ENCODE data around the gene AKAP6. TPM values are rescaled to one million over a fixed set of nuclear protein-coding genes. Genes with fewer than 3 reads are reported as not detected.

The AKAP6 gene
- polyA plus RNA-seq, 6 donors from 2014 or later, result 1.6 to 12.4 (median 6.5) TPM

- Mint-ChIP-seq H3K27me3 (peaks cover 0 to 12% (median 11%) of the 10 kb centered on the region in 3 donors), H3K36me3 (no peaks in the 10 kb centered on the region), H3K4me1 (no peaks in the 10 kb centered on the region), H3K4me3 (no peak overlapping the region), H3K27ac (no peak overlapping the region), H3K9me3 (no peaks in the 10 kb centered on the region)
- DNase-seq (no peak), ATAC-seq (ENCODE audit: low read depth in 2 of 2) (no peak)
Observed at GRCh38 chr14:32408018-32408417, 78.9 kb downstream of the AKAP6 start.

DNA sequence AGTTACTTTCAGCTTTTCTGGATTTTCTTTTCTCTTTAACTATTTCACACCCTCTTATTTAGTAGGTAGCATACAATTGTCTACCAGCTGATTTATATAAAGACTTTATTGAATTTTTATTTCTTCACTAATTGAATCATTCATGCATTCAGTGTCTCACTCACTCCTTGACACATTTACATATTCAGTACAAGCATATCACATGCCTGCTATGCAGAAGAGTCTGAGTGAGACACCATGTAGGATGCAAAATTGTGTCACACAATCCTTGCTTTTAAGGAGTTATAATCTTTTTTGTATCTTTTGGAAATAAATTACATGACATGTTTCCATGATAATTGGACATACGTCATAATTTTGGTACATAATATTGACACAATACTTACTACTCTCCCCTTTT lies 83.0 kb downstream of the AKAP6 start:
- Mint-ChIP-seq H3K27ac (no peak overlapping the region), H3K4me1 (no peaks in the 10 kb centered on the region)

DNA sequence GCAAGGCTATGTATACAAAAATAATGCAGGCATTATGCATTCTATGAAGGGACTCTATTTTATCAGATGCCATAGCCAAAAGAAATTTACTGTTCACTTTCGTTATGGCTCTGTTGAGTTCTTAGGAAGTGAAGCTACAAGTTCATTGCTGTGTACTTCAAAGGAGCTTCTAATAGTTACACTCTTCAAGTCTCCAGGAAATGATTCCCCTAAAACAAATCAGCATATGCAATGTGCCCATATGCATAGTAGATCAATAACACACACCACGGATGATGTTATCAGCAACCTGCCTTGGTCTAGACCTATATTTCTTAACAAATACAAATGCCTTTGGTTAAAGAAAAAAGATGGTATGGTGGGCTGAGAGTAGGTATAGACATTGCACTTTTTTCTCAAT lies 83.4 kb downstream of the AKAP6 start:
- no peak overlapping the region for H3K27ac Mint-ChIP-seq
- H3K27me3 Mint-ChIP-seq, result peaks cover 0 to 5% (median 3%) of the 10 kb centered on the region in 3 donors
- DNase-seq, result no peak
- H3K9me3 Mint-ChIP-seq, result no peaks in the 10 kb centered on the region
- H3K36me3 Mint-ChIP-seq, result no peaks in the 10 kb centered on the region
- H3K4me1 Mint-ChIP-seq, result no peaks in the 10 kb centered on the region
- H3K4me3 Mint-ChIP-seq, result no peak overlapping the region
- ATAC-seq (ENCODE audit: low read depth in 2 of 2), result no peak

More for the DNA sequence above, 83.0 kb downstream of the AKAP6 start:
- DNase-seq (no peak), ATAC-seq (ENCODE audit: low read depth in 2 of 2) (no peak)
- H3K36me3 Mint-ChIP-seq, result no peaks in the 10 kb centered on the region
- no peaks in the 10 kb centered on the region for H3K9me3 Mint-ChIP-seq
- peaks cover 0 to 8% (median 6%) of the 10 kb centered on the region in 3 donors for H3K27me3 Mint-ChIP-seq
- H3K4me3 Mint-ChIP-seq, result no peak overlapping the region

DNA sequence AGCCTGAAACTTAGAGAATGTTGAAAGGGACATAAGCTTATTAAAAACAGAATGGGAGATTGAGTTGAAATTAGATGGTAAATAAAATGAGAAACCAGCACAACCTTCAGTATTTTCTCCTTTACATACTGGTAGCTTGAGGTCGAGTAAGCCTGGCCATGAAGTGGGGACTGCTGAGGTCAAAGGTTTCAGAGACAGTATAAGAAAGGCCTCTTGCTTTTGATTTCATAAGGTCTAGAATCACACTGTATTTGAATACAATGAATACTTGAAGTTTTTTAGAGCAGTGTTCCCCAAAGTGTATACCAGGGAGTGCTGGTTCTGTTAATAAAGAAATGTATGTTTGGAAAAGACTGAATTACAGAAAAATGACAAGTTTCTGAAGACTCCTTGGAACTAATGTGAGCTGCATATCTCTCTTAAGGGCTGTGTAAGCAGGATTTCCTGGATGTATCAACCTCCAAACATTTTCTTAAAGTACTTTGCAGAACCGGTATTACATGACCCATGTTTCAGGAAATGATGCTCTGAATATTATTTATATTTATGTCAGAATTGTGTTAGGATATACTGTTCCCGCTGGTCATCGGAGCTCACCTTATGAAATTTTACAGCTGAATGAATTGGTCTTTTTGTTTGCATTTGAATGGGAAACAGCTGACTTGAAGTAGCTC lies 85.0 kb downstream of the AKAP6 start:
- Mint-ChIP-seq H3K9me3 (no peaks in the 10 kb centered on the region), H3K4me1 (no peaks in the 10 kb centered on the region), H3K4me3 (no peak overlapping the region), H3K27ac (no peak overlapping the region), H3K36me3 (no peaks in the 10 kb centered on the region), H3K27me3 (no peaks in the 10 kb centered on the region)
- DNase-seq, result no peak
- ATAC-seq (ENCODE audit: low read depth in 2 of 2), result no peak

- ATAC-seq (ENCODE audit: low read depth in 2 of 2) (no peak), DNase-seq (no peak)
- H3K36me3 Mint-ChIP-seq, result no peaks in the 10 kb centered on the region
- no peak overlapping the region for H3K27ac Mint-ChIP-seq
- no peaks in the 10 kb centered on the region for H3K9me3 Mint-ChIP-seq
- H3K4me1 Mint-ChIP-seq, result no peaks in the 10 kb centered on the region
- H3K4me3 Mint-ChIP-seq, result no peak overlapping the region
- H3K27me3 Mint-ChIP-seq, result no peaks in the 10 kb centered on the region
Observed at GRCh38 chr14:32414808-32415255, 85.7 kb downstream of the AKAP6 start.

DNA sequence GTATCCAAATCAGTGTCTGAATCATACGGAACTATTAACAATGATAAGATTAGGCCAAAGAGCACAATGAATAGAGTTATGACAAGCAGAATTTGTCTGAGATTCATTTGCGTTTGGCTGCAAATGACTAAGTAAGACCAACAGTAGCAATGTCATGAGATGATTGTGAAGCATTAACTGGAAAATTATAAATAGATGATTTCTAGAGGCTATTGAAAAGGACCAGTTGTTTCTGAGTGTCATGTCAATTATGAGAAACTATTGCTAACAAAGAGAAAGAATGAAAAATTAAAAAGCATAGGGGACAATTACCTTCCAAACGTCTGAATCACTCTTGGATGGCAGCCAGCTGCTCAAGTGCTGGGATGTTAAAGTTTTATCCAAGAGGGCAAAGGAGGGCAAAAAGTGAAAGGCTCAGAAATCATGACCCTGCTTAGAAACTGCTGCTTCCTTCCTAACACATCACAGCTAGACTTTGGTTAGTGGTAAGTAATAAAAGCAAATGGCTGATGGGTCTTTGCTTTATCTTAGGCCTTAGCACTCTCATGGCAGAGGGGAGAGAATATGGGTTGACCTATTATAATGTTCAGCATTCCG lies 89.0 kb downstream of the AKAP6 start:
- Mint-ChIP-seq H3K4me1 (no peaks in the 10 kb centered on the region), H3K27ac (peak overlapping the region in 2 of 6 donors; percentile 21 to 36), H3K4me3 (no peak overlapping the region), H3K27me3 (no peaks in the 10 kb centered on the region), H3K36me3 (no peaks in the 10 kb centered on the region), H3K9me3 (peaks cover 0 to 13% (median 6%) of the 10 kb centered on the region in 7 donors)
- DNase-seq, result no peak
- ATAC-seq (ENCODE audit: low read depth in 2 of 2), result no peak

GRCh38 chr14:32419429-32419828 lies 90.3 kb downstream of the AKAP6 start:
- Mint-ChIP-seq H3K4me1 (no peaks in the 10 kb centered on the region), H3K9me3 (peaks cover 0 to 20% (median 6%) of the 10 kb centered on the region in 7 donors), H3K27me3 (no peaks in the 10 kb centered on the region), H3K4me3 (no peak overlapping the region), H3K36me3 (no peaks in the 10 kb centered on the region), H3K27ac (no peak overlapping the region)
- no peak for ATAC-seq (ENCODE audit: low read depth in 2 of 2)
- no peak for DNase-seq

- ATAC-seq (ENCODE audit: low read depth in 2 of 2), result no peak
- Mint-ChIP-seq H3K27ac (no peak overlapping the region), H3K4me1 (peaks cover 0 to 4% (median 3%) of the 10 kb centered on the region in 3 donors), H3K27me3 (peaks cover 0 to 6% (median 5%) of the 10 kb centered on the region in 3 donors), H3K36me3 (no peaks in the 10 kb centered on the region), H3K4me3 (no peak overlapping the region), H3K9me3 (peaks cover 0 to 23% (median 8%) of the 10 kb centered on the region in 7 donors)
- no peak for DNase-seq
Observed at GRCh38 chr14:32421781-32422180, 92.7 kb downstream of the AKAP6 start.

GRCh38 chr14:32422440-32422839 lies 93.3 kb downstream of the AKAP6 start:
- H3K27ac Mint-ChIP-seq, result no peak overlapping the region
- no peaks in the 10 kb centered on the region for H3K36me3 Mint-ChIP-seq
- no peak overlapping the region for H3K4me3 Mint-ChIP-seq
- peaks cover 0 to 9% (median 5%) of the 10 kb centered on the region in 3 donors for H3K27me3 Mint-ChIP-seq
- no peak for ATAC-seq (ENCODE audit: low read depth in 2 of 2)
- no peak for DNase-seq
- peaks cover 0 to 23% (median 8%) of the 10 kb centered on the region in 7 donors for H3K9me3 Mint-ChIP-seq
- H3K4me1 Mint-ChIP-seq, result peaks cover 0 to 4% (median 4%) of the 10 kb centered on the region in 3 donors

GRCh38 chr14:32426028-32426427 lies 96.9 kb downstream of the AKAP6 start:
- ATAC-seq (ENCODE audit: low read depth in 2 of 2) (no peak), DNase-seq (no peak)
- peaks cover 0 to 23% (median 8%) of the 10 kb centered on the region in 7 donors for H3K9me3 Mint-ChIP-seq
- H3K27me3 Mint-ChIP-seq, result peaks cover 0 to 9% (median 5%) of the 10 kb centered on the region in 3 donors
- H3K4me3 Mint-ChIP-seq, result no peak overlapping the region
- H3K27ac Mint-ChIP-seq, result no peak overlapping the region
- peaks cover 0 to 4% (median 4%) of the 10 kb centered on the region in 3 donors for H3K4me1 Mint-ChIP-seq
- H3K36me3 Mint-ChIP-seq, result no peaks in the 10 kb centered on the region

GRCh38 chr14:32426586-32427388 lies 97.7 kb downstream of the AKAP6 start:
- Mint-ChIP-seq H3K27me3 (peaks cover 0 to 9% (median 5%) of the 10 kb centered on the region in 3 donors), H3K4me3 (no peak overlapping the region), H3K27ac (no peak overlapping the region), H3K9me3 (peaks cover 0 to 21% (median 8%) of the 10 kb centered on the region in 7 donors), H3K4me1 (peaks cover 0 to 4% (median 4%) of the 10 kb centered on the region in 3 donors), H3K36me3 (no peaks in the 10 kb centered on the region)
- no peak for DNase-seq
- ATAC-seq (ENCODE audit: low read depth in 2 of 2), result no peak

DNA sequence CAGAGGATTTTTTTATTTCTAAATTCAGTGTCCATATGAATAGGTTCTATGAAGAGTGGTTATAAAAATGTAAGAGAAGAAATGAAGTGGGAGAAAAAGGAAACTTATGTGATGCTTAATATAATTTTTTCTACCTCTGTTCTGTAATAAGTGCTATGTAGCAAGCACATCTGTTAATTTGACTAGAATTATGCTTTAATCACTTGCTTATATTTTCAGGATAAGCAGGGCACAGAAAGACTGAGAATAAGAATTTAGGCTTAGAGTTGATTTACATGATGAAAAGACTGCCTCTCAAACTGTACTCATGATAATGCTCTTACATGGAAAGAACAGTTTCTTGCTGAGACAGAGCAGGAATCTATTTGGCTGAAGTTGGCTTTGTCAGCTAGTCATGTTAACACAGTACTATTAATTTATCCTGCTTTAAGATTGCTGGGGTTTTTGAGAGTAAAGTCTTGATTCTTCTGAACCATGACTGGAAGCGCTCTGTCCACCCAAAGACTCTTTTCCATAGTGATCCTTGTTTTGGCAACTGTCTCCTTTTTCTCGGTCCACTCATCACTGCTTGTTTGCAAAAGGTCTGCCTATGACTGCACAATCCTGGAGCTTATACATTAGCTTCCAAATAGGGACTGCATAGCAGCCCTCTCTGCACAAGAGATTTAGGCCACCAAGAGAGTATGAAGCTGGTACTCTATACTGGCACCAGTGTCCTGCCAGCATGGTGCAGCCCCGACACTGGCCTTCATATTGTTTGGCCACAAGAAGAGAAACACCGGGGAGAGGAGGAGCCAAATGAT lies 98.8 kb downstream of the AKAP6 start:
- Mint-ChIP-seq H3K27ac (no peak overlapping the region), H3K4me3 (no peak overlapping the region), H3K27me3 (peaks cover 0 to 9% (median 5%) of the 10 kb centered on the region in 3 donors), H3K9me3 (peaks cover 0 to 12% (median 4%) of the 10 kb centered on the region in 7 donors), H3K4me1 (peaks cover 5 to 9% (median 7%) of the 10 kb centered on the region in 3 donors), H3K36me3 (no peaks in the 10 kb centered on the region)
- DNase-seq (no peak), ATAC-seq (ENCODE audit: low read depth in 2 of 2) (no peak)

- no peak for ATAC-seq (ENCODE audit: low read depth in 2 of 2)
- Mint-ChIP-seq H3K36me3 (no peaks in the 10 kb centered on the region), H3K27me3 (peaks cover 0 to 9% (median 5%) of the 10 kb centered on the region in 3 donors), H3K9me3 (peaks cover 0 to 8% (median 4%) of the 10 kb centered on the region in 7 donors), H3K4me3 (no peak overlapping the region), H3K4me1 (peaks cover 11 to 19% (median 14%) of the 10 kb centered on the region in 3 donors), H3K27ac (no peak overlapping the region)
- no peak for DNase-seq
Observed at GRCh38 chr14:32428875-32429274, 99.8 kb downstream of the AKAP6 start.

Measured in naive B cell (primary cell).